ENCODE data around the gene FKBP1A. TPM values are rescaled to one million over a fixed set of nuclear protein-coding genes. Genes with fewer than 3 reads are reported as not detected.

The FKBP1A gene
- 163 TPM for total RNA-seq
- long read RNA-seq, transcript FKBP1A-204 (5 exons, 1,622 nt): major isoform, 139 of 167 reads
- long read RNA-seq, transcript FKBP1A-203 (4 exons, 976 nt): minor isoform, 11 of 167 reads
- long read RNA-seq, partial matches to known transcripts: 9 of 167 reads
- long read RNA-seq, other reads (novel, unspliced or antisense): 1 of 167 reads

DNA sequence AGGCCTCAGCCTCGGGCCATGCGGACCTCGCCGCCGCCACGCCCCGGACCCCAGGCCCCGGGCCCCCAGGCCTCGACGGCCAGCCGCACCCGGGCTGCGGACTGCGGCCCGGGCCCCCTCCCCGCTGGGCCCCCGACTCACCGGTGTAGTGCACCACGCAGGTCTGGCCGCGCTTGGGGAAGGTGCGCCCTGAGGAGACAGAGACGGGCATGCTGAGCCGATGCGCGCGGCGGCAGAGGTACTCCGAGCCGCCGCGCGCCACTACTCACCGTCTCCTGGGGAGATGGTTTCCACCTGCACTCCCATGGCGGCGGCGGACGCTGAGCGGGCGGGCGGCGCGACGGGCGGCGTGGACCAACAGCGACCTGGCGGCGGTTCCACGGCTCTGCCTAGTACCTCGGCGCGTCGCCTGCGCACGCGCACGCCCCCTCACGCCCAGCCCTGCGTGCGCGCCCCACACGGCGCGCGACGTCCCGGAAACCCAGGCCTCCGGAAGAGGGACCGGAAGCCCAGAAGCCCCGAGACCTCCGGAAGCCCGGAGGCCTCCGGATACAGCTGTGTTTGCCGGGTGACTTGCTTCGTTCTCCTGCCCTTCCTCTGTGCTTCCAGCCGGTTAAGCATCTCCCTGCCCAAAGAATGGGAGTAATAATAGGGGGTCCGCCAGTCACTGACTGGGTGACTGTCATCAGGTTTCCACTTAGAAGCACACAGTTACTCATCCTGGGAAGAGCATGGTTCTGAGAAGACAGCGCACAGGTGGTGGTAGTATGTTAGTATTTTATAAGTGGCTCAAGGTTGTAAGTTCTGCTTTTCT lies at the start of gene FKBP1A:
FKBP1A (minus strand) TSS at position 362 of the 814 bp plus-strand sequence; CDS start at position 306, 56 bp downstream.
- DNase-seq (ENCODE audit: low spot score): peak; percentile 94
- intact Hi-C loops (cut with DNase I): loop anchor here (1.0 to 5.0 kb wide), 2 partner anchors 68 to 74 kb away; partner anchors contain the start of gene NSFL1C

DNA sequence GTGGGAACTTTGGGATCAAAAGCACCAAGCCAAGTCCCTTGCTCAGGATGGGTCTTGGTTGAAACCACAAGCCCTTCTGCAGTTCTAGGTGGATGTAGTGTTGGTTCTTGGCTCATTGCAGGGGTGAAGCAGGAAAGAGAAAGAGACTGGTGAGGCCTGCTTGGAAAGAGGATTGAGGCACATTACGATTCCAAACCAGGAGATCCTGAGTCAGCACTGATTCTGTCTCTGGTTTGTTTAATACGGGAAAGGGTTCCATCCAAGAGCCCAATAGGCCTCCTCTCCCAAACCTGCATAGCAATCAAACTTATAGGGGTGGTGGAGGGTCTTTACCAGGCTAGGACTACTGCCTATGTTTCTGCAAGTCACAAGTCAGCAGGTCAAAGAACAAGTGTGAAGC lies 49.5 kb upstream of the FKBP1A start:
- DNase-seq (ENCODE audit: low spot score): no peak
- intact Hi-C loops (cut with DNase I): no loop called here

DNA sequence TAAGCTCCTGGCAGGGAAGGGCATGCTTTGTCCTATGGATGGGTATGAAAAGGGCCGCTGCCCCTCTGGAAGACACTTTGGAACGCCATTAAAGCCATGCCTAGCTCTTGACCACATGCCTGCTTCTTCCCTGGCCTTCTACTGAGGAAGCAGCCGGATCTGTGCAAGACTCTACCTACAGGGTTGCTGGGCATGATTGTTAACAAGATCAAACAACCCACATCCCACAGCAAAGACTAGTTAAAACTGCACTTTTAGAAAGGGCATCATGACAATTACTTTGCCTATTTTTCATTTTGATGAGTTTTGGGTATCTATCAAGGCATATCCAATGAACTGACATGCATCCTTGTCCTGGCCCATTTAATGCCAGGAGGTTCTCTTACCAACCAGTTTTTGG lies 48.3 kb upstream of the FKBP1A start:
- intact Hi-C loops (cut with DNase I): no loop called here

DNA sequence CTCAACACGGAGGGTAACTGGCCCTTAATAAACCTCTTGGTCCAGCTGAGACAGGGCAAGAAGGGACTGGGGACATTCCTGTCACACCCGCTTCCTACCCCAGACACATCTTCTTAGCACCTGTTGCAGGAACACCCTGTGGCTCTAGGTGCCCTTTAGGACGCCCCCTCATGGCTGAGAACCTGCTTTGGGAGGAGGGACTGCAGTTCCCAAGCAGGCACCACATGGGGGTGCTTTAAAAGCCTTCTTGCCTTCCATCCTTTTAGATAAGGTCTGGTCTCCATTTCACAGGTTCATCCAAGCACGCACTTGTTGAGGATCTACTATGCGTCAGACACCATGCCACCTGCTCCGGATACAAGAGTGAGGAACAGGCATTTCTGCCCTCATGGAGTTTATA lies 47.2 kb upstream of the FKBP1A start:
- DNase-seq (ENCODE audit: low spot score): no peak
- intact Hi-C loops (cut with DNase I): no loop called here

More for the DNA sequence above, 48.3 kb upstream of the FKBP1A start:
- no peak for DNase-seq (ENCODE audit: low spot score)

DNA sequence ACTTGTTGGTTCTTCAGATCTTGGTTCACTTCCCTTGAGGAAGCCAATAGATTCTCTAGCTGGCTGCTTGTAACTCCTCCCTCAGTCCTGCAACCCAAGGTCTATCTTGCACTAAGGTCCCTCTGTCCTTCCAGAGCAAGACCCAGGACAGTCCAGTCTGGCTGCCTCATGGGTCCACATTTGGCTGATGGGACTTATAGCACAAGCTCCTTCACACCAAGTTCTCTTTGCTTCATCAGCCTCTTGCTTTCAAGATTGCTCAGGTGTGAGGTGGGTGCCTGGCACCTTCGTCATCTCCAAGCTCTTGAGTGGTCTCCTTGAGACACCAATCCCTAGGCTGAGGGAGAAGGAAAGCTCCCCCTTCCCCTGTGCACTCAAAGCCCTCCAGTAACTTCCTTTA lies 45.5 kb upstream of the FKBP1A start:
- DNase-seq (ENCODE audit: low spot score): no peak
- intact Hi-C loops (cut with DNase I): no loop called here

DNA sequence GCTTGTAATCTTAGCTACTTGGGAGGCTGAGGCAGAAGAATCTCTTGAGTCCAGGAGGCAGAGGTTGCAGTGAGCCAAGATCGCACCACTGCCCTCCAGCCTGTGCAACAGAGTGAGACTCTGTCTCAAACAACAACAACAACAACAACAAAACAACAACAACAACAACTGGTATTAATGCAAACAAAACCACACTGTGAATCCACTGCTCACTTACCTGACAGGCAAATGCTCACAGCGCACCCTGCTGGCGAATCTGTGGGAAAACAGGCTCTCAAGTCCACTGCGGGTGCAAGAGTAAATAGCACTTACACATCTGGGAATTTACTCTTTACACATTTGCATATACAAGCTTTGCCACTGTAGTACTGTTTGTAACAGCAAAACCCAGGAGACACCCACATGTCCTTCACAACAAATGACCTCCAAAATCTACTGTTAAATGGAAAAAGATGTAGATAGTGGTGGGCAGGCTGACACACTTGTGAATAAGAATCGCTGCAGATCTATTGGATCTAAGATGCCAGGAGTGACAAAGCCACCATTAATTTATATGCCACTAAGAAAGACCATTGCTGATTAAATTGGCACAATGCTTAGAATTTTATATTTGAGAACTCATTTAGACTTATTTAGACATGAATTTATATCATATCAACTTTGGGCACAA lies 44.5 kb upstream of the FKBP1A start:
- DNase-seq (ENCODE audit: low spot score): peak; percentile 89
- intact Hi-C loops (cut with DNase I): loop anchor here (1.0 kb wide), 1 partner anchor 124 kb away; no protein-coding TSS in a partner anchor

DNA sequence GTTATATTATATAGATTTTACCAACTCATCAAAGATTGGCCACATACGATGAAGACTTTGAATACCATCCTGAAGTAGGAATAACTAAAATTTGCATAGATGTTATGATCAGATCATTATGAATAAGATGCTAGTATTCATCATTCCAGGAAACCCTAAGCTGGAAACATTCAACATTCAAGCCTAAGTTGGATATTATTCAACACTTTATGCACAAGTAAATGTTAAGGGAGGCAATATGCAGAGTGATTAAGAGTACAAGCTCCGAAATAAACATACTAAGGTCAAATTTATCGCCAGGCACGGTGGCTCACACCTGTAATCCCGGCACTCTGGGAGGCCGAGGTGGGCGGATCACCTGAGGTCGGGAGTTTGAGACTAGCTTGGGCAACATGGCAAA lies 43.4 kb upstream of the FKBP1A start:
- intact Hi-C loops (cut with DNase I): no loop called here
- DNase-seq (ENCODE audit: low spot score): no peak

DNA sequence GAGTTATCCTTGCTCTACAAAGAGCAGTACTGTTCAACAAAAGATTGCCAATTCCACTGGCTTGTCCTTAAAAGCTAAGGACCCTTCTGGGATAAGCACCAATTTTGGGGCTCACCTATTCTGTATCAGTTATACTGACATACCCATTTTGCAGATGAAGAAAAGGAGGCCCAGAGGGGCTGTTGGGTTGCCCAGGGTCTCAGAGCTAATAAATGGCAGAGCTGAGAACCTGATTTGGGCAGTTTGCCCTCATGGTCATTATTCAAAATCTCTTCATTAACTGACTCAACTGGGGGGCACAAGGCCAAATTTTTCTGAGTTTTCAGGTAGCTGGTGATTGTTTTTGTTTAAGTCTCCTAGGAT lies 42.5 kb upstream of the FKBP1A start:
- DNase-seq (ENCODE audit: low spot score): no peak
- intact Hi-C loops (cut with DNase I): no loop called here

DNA sequence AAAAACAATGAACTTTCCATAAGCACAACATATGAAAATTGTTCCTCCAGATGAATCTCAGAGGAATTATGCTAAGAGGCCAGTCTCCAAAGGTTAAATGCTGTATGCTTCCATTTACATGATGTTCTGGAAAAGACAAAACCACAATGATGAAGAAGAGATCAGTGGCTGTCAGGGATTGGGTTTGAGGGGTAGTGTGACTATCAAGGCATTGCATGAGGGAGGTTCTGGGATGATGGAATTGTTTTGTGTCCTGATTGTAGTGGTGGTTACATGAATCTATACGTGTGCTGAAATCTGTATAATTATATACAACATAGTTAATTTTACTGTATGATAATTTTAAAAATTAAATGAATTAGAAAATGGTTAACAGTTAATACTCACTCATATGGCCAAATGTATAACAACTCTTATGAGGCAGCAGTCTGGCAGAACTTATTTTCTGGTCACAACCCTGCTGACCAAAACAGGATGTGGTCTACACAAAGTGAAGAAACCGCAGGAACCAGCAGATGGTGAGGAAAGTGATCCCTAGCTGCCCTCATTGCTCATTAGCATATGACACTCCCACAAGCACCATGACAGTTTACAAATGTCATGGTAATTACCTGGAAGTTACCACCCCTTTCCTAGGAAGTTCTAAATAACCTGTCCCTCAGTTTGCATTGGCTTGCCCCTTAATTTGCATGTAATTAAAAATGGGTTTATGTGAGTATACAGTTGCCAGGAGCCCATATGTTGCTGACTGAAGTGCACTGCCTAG lies 41.9 kb upstream of the FKBP1A start:
- peak; percentile 80 for DNase-seq (ENCODE audit: low spot score)
- intact Hi-C loops (cut with DNase I): no loop called here

DNA sequence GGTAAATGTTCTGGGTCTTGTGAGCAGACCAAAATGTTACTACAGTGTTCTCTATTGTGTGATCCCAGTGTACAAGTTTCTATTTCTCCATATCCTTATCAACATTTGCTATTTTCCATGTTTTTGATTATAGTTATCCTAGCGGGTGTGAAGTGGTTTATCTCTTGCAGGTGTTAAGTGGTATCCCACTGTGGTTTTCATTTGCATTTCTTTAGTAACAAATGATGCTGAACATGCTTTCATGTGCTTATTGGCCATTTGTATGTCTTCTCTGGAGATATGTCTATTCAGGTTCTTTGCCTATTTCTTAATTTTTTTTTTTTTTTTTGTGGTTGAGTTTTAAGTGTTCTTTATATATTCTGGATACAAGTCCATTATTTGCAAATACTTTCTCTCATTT lies 38.3 kb upstream of the FKBP1A start:
- intact Hi-C loops (cut with DNase I): no loop called here
- DNase-seq (ENCODE audit: low spot score): no peak

DNA sequence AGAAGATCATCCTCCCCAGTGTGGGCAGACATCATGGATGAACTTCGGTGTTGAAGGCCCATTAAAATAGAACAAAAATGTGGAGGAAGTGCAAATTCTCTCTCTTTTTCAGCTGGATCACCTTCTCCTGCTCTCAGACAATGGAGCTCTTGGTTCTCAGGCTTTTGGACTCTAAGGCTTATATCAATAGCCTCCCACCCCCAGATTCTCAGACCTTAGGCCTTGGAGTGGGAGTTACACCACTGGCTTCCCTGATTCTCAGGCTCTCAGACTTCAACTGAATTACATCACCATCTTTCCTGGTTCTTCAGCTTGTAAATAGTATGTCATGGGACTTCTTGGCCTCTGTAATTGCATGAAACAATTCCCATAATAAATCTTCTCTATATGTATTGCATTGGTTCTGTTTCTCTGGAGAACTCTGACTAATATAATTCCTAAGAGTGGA lies 37.2 kb upstream of the FKBP1A start:
- DNase-seq (ENCODE audit: low spot score): no peak

DNA sequence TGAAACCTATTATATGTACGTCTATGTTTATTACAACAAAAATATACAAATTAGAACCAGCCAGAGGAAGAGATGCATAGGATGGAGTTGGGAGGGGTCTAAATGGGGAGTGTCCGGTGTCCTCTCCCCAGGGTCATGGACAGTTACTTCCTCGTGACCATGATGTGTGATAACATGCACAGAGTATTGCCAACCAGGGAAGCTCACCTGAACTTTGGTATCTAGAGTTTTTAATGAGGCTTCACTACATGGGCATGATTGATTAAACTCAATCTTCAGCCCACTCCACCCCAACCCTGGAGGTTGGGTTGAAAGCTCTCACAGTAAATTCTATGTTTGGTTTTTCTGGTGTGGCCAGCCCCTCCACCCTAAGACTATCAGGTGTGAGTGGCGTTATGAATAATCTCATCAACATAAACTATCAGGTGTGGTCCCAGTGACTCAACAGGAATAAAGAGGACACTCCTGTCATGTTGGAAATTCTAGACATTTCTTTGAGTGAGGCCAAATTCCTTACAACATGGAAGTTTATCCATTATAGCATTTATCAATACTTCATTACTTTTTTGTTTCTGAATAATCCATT lies 36.4 kb upstream of the FKBP1A start:
- intact Hi-C loops (cut with DNase I): no loop called here

More for the DNA sequence above, 37.2 kb upstream of the FKBP1A start:
- intact Hi-C loops (cut with DNase I): no loop called here

DNA sequence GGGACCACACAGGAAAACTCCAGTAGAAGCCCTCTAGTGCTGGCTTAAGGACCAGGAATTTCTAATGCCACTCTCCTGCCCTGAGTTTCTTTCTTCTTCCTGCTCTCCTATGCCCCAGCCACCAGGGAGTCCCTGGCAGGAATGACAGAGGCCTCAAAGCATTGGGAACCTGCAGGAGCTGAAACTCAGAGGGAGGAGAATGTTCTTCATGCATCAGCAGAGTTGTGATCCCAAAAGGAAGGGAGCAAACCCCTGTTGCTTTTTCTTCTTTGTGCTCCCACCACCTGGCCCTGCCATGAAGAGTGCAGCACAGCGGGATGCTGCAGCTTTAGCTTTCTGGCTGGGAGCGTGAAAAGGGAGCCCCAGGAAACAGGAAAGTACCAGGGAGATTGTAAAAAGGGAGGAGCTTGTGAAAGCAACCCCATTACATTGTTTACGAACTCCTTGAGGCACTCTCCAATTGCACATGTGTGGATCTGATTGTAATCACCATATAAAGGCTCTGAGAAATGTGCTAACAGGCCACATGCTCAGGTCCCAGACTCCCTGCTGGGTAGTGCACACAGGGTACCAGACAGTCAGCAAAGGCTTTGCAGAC lies 34.7 kb upstream of the FKBP1A start:
- intact Hi-C loops (cut with DNase I): no loop called here
- DNase-seq (ENCODE audit: low spot score): no peak

More for the DNA sequence above, 36.4 kb upstream of the FKBP1A start:
- no peak for DNase-seq (ENCODE audit: low spot score)

DNA sequence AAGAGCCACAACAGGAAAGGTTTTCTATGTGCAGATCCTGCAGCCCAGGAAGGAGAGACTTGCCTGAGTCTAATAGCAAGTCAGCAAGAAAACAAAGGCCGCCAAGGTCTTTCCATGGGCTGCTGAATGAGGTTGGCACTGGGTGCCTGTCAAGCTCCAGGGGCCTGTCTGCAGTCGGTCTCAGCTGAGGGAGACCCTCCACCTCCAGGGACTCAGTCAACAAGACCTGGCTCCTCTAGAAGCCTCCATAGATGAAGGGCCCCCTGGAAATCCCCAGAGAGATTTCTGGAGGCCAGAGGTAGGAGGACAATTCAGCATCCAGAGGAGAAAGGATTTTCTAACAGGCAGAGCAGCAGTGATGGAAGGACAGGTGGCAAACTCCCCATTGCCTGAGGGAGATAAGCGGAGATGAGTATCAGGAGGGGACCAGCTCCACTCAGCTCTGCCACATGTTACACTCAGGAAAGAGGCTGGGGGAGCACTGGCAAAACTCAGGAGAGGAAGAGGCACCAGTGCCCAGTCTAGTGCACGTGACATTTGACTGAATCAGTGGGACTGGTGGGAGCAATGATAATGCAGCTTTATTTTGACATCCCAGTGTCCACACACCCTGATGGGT lies 33.5 kb upstream of the FKBP1A start:
- DNase-seq (ENCODE audit: low spot score): no peak
- intact Hi-C loops (cut with DNase I): no loop called here

DNA sequence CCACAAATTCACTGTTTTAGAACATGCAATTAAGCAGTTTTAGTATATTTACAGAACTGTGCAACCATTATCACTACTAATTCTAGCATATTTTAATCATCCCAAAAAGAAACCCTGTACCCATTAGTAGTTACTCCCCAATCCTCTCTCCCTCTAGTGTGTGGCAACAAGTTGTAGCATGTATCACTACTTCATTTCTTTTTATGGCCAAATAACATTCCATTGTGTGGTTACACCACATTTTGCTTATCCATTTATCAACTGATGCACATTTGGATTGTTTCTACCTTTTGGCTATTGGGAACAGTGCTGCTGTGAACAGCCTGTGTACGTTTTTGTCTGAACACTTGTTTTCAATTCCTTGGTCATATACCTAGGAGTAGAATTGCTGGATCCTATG lies 31.5 kb upstream of the FKBP1A start:
- intact Hi-C loops (cut with DNase I): no loop called here
- no peak for DNase-seq (ENCODE audit: low spot score)

DNA sequence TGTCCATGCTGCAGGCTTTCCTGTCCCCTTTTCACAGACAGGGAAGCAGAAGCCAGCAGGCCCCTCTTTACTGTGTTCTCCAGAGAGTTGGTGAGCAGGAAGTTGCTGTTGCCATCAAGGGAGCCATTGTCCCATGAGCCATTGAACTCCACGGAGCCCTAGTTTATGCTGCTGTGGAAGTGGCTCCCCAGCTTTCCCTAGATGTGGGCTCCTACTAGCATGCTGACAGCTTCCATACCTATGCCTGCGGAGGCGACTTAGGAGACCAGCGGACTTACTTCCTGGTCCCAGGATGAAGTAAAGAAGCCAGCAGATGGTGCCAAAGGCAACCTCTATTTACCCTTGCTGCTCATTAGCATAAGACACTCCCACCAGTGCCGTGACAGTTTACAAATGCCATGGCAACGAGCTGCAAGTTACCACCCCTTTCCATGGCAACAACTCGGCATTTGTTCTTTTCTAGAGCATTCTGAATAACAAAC lies 30.8 kb upstream of the FKBP1A start:
- intact Hi-C loops (cut with DNase I): no loop called here
- no peak for DNase-seq (ENCODE audit: low spot score)

DNA sequence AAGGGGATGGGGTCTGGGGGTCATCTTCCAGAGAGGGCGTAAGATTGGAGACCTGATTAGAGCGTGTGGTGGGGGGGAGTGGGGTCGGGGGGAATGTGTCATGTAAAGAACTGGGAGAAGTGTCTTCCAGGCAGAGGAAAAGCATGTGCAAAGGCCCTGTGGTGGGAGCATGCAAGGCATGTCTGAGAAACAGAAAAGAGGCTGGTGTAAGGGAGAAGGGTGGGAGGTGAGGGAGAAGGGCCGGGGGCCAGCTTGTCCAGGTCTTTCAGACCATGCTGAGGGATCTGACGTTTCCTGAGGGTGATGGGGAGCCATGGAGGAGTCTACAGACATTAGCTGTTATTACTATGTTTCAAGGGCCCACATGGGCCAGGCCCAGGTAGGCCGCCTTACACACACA lies 30.4 kb upstream of the FKBP1A start:
- DNase-seq (ENCODE audit: low spot score): no peak
- intact Hi-C loops (cut with DNase I): no loop called here

DNA sequence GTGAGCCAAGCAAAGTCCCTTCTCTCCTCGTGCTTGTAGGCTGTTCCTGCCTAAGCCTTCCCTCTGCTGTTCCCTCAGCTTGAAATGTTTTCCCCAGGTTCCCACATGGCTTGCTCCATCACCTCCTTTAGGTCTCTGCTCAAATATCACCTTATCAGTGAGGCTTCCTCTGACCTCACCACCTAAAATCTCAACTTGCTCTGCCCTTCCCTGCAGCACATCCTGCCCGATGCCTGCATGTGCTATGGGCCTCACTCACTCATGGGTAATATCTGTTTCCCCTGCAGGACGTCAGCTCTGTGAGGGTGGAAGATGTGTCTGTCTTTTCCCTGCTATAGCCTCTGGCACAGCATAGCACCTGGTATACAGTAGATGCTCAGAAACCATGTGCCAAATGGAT lies 29.9 kb upstream of the FKBP1A start:
- no peak for DNase-seq (ENCODE audit: low spot score)
- intact Hi-C loops (cut with DNase I): no loop called here

DNA sequence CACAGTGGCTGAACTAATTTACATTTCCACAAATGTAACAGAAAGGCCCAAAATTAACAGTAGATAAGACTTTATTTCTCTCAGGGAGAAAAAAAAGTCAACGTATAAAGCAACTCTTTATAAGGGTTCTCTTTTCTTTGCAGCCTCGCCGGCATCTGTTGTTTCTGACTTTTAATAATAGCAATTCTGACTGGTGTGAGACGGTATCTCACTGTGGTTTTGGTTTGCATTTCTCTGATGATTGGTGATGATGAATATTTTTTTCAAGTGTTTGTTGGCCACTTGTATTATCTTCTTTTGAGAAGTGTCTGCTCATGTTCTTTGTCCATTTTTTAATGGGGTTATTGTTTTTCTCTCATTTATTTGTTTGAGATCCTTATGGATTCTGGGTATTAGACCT lies 27.2 kb upstream of the FKBP1A start:
- intact Hi-C loops (cut with DNase I): no loop called here
- no peak for DNase-seq (ENCODE audit: low spot score)
